Neutrophil (primary cell): ENCODE results near the gene AFTPH.

Experiments used
- H3K27ac ChIP-seq: fragments of 200-600 bp; sonication (generic); 2 replicates; pipeline ENCODE4 v1.5.1; 2016; ENCODE audit warnings: mild to moderate bottlenecking, moderate library complexity
- H3K27me3 ChIP-seq: fragments of 200-600 bp; sonication (generic); 2 replicates; pipeline ENCODE4 v1.6.0; 2016; ENCODE audit warnings: mild to moderate bottlenecking
- H3K36me3 ChIP-seq: fragments of 200-600 bp; sonication (generic); 2 replicates; pipeline ENCODE4 v1.5.1; 2017
- H3K4me1 ChIP-seq, 2 experiments: fragments of 200-600 bp in 1 of 2; sonication (generic) in 1 of 2; 1 replicate in 1 of 2; 2 replicates in 1 of 2; pipeline versions ENCODE4 v1.5.1 to v1.6.1; 2013 to 2016; ENCODE audit warnings: low read depth in 1 of 2, low read length in 1 of 2, mild to moderate bottlenecking in 1 of 2, moderate library complexity in 1 of 2; ENCODE audit not compliant: control insufficient read depth in 1 of 2, insufficient read depth in 1 of 2
- H3K4me3 ChIP-seq, 2 experiments: fragments of 200-600 bp in 1 of 2; sonication (generic) in 1 of 2; 1 replicate in 1 of 2; 2 replicates in 1 of 2; pipeline ENCODE4 v1.5.1; 2013 to 2016; ENCODE audit warnings: low read depth in 1 of 2, low read length in 1 of 2, mild to moderate bottlenecking in 1 of 2, moderate library complexity in 1 of 2
- H3K9me3 ChIP-seq: fragments of 200-600 bp; sonication (generic); 2 replicates; pipeline ENCODE4 v1.5.1; 2016
- CTCF ChIP-seq: fragments of 200-600 bp; sonication (generic); IDR thresholded peaks from 2 replicates; pipeline ENCODE4 v1.5.1; 2016; ENCODE audit warnings: antibody characterized with exemption

AFTPH gene

GRCh38 chr2:64501946-64502345, 22.2 kb upstream of the AFTPH start:
- Histone ChIP-seq H3K9me3 (no peaks in the 10 kb centered on the region), H3K36me3 (no peaks in the 10 kb centered on the region), H3K4me3 (no peak overlapping the region), H3K27ac (no peak overlapping the region), H3K4me1 (peaks cover 0 to 6% of the 10 kb centered on the region in 2 experiments), H3K27me3 (peaks cover 18% of the 10 kb centered on the region)
- no peak for TF ChIP-seq CTCF

- H3K27me3 ChIP-seq = peaks cover 14% of the 10 kb centered on the region
- no peak overlapping the region for H3K27ac ChIP-seq
- H3K4me1 ChIP-seq = peaks cover 0 to 6% of the 10 kb centered on the region in 2 experiments
- no peaks in the 10 kb centered on the region for H3K36me3 ChIP-seq
- H3K4me3 ChIP-seq = no peak overlapping the region
- no peak for TF ChIP-seq CTCF
- H3K9me3 ChIP-seq = no peaks in the 10 kb centered on the region
These were observed 21.3 kb upstream of the AFTPH start for GRCh38 chr2:64502860-64503259.

- Histone ChIP-seq H3K27ac (no peak overlapping the region), H3K36me3 (no peaks in the 10 kb centered on the region), H3K27me3 (peaks cover 6% of the 10 kb centered on the region), H3K4me3 (no peak overlapping the region), H3K4me1 (peaks cover 0 to 6% of the 10 kb centered on the region in 2 experiments), H3K9me3 (no peaks in the 10 kb centered on the region)
- no peak for TF ChIP-seq CTCF
These were observed 19.1 kb upstream of the AFTPH start for GRCh38 chr2:64504774-64505720.

GRCh38 chr2:64506686-64507085, 17.4 kb upstream of the AFTPH start:
- Histone ChIP-seq H3K9me3 (no peaks in the 10 kb centered on the region), H3K36me3 (no peaks in the 10 kb centered on the region), H3K4me1 (peaks cover 0 to 6% of the 10 kb centered on the region in 2 experiments), H3K27ac (no peak overlapping the region), H3K27me3 (no peaks in the 10 kb centered on the region), H3K4me3 (no peak overlapping the region)
- no peak for TF ChIP-seq CTCF

GRCh38 chr2:64514008-64514407, 10.1 kb upstream of the AFTPH start:
- Histone ChIP-seq H3K36me3 (no peaks in the 10 kb centered on the region), H3K9me3 (no peaks in the 10 kb centered on the region), H3K27me3 (peaks cover 4% of the 10 kb centered on the region), H3K4me3 (no peak overlapping the region), H3K27ac (no peak overlapping the region), H3K4me1 (no peaks in the 10 kb centered on the region)
- no peak for TF ChIP-seq CTCF
